Measurements from ENCODE around the gene MYADML2.

Gene MYADML2

GRCh38 chr17:81895400-81895799 is 51.6 kb downstream of the MYADML2 start:
- DNase-seq: no peak

GRCh38 chr17:81891303-81891552 is 55.8 kb downstream of the MYADML2 start:
- DNase-seq: no peak

DNA sequence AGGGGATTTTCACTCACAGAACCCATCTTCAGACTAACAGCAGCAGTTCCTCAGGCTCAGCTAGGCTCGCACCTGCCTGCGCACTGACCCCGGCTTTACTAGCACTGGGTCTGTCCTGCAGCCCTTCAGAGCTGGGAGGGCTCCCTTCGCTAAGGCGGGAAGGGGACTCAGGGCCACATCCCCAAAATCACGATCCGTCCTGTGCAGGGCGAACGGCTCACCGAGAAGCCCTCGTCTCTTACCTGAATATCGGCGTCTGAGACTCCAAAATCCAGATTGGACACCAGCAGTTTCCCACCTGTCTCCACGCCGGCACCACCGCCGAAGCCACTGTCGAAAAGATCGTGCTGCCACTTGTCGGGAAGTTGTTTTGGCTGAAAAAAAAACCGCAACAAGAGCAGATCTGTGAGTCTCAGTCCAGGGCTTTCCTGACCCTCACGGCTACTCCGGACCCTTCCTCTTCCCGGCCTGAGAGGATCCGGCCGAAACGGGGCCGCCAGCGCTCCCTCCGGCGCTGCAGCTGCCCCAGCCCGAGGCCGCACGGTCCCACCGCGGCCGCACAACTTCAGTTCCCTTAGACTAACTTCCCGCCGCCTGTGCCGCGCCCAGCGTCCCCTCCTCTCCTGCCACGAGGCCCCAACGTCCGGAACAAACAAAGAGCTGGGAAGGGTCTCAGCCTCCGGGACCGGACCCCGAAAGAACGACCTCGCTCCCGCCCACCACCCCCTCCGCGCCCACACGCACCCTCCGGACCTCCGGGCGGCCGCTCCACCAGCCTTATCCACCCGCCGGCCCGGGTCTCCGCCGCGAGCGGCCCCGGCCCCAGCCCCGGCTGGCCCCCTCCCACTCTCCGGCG is 56.4 kb downstream of the MYADML2 start:
- DNase-seq: no peak

All from DMS79 treated with DMSO at 0.1 percent for 48 hours (cell line).